ENCODE measurements around the gene ADCY4.

The ADCY4 gene

GRCh38 chr14:24271134-24271833, 63.6 kb downstream of the ADCY4 start, which contains the start of gene RABGGTA:
Gene RABGGTA (minus strand): TSS chr14:24271597. CDS start chr14:24271115, 482 bp downstream.
- DNase-seq (ENCODE audit: low read depth, low spot score), result no peak
- TF ChIP-seq CTCF (IDR thresholded peaks at IDR 0.05; ENCODE audit: insufficient read depth, low read length, missing control alignments), result peak; percentile 97
- ChIA-PET POLR2A (interaction anchor here (0.9 to 2.2 kb wide), 10 partner anchors 9 to 83 kb away, joined by 3 to 27 read pairs (median 4); partner anchors contain the start of genes CHMP4A, CIDEB, DHRS1 and IPO4), CTCF (interaction anchor here (0.6 to 6.1 kb wide), 22 partner anchors 10 to 166 kb away, joined by 3 to 57 read pairs (median 6); partner anchors contain the start of genes CHMP4A, CIDEB, DHRS1 and IRF9)
- H3K4me3 ChIP-seq (ENCODE audit: low read depth, low read length), result peak within 1 kb of the TSS; percentile 98

GRCh38 chr14:24270537-24271133, 64.2 kb downstream of the ADCY4 start:
- ChIA-PET POLR2A (interaction anchor here (0.9 to 2.2 kb wide), 10 partner anchors 9 to 82 kb away, joined by 3 to 27 read pairs (median 4); partner anchors contain the start of genes CHMP4A, CIDEB, DHRS1 and IPO4), CTCF (interaction anchor here (0.6 to 6.1 kb wide), 15 partner anchors 11 to 157 kb away, joined by 3 to 57 read pairs (median 6); partner anchors contain the start of genes CHMP4A, CIDEB, DHRS1 and MDP1)
- TF ChIP-seq CTCF (IDR thresholded peaks at IDR 0.05; ENCODE audit: insufficient read depth, low read length, missing control alignments), result no peak
- DNase-seq (ENCODE audit: low read depth, low spot score), result no peak
- peak overlapping the region; percentile 98 for H3K4me3 ChIP-seq (ENCODE audit: low read depth, low read length)

- CTCF ChIA-PET, result interaction anchor here (1.0 to 6.1 kb wide), 10 partner anchors 10 to 113 kb away, joined by 3 to 57 read pairs (median 14); partner anchors contain the start of genes CHMP4A, CIDEB, DHRS1 and MDP1
- no peak overlapping the region for H3K4me3 ChIP-seq (ENCODE audit: low read depth, low read length)
- POLR2A ChIA-PET, result interaction anchor here (1.5 to 2.2 kb wide), 4 partner anchors 28 to 81 kb away, joined by 4 to 27 read pairs (median 6); partner anchors contain the start of genes CHMP4A, IPO4 and TINF2
- no peak for TF ChIP-seq CTCF (IDR thresholded peaks at IDR 0.05; ENCODE audit: insufficient read depth, low read length, missing control alignments)
- no peak for DNase-seq (ENCODE audit: low read depth, low spot score)
Observed at GRCh38 chr14:24269910-24270536, 64.8 kb downstream of the ADCY4 start.

- POLR2A ChIA-PET, result no interaction called here
- TF ChIP-seq CTCF (IDR thresholded peaks at IDR 0.05; ENCODE audit: insufficient read depth, low read length, missing control alignments), result no peak
- H3K4me3 ChIP-seq (ENCODE audit: low read depth, low read length), result no peak overlapping the region
- CTCF ChIA-PET, result interaction anchor here (1.1 to 6.1 kb wide), 9 partner anchors 10 to 56 kb away, joined by 3 to 57 read pairs (median 16); partner anchors contain the start of genes CHMP4A, CIDEB, DHRS1 and NOP9
- no peak for DNase-seq (ENCODE audit: low read depth, low spot score)
Observed at GRCh38 chr14:24269368-24269767, 65.5 kb downstream of the ADCY4 start.

All from AG04449 (cell line).